NCI-H146 treated with DMSO at 0.1 percent for 48 hours (cell line): ENCODE measurements around the gene SLC6A20.

Source experiments
- DNase-seq: peaks from one replicate; lab custom pipeline; 2025; ENCODE audit not compliant: unreplicated experiment; lab: John Stamatoyannopoulos, UW

The SLC6A20 gene, protein sequence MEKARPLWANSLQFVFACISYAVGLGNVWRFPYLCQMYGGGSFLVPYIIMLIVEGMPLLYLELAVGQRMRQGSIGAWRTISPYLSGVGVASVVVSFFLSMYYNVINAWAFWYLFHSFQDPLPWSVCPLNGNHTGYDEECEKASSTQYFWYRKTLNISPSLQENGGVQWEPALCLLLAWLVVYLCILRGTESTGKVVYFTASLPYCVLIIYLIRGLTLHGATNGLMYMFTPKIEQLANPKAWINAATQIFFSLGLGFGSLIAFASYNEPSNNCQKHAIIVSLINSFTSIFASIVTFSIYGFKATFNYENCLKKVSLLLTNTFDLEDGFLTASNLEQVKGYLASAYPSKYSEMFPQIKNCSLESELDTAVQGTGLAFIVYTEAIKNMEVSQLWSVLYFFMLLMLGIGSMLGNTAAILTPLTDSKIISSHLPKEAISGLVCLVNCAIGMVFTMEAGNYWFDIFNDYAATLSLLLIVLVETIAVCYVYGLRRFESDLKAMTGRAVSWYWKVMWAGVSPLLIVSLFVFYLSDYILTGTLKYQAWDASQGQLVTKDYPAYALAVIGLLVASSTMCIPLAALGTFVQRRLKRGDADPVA

DNA sequence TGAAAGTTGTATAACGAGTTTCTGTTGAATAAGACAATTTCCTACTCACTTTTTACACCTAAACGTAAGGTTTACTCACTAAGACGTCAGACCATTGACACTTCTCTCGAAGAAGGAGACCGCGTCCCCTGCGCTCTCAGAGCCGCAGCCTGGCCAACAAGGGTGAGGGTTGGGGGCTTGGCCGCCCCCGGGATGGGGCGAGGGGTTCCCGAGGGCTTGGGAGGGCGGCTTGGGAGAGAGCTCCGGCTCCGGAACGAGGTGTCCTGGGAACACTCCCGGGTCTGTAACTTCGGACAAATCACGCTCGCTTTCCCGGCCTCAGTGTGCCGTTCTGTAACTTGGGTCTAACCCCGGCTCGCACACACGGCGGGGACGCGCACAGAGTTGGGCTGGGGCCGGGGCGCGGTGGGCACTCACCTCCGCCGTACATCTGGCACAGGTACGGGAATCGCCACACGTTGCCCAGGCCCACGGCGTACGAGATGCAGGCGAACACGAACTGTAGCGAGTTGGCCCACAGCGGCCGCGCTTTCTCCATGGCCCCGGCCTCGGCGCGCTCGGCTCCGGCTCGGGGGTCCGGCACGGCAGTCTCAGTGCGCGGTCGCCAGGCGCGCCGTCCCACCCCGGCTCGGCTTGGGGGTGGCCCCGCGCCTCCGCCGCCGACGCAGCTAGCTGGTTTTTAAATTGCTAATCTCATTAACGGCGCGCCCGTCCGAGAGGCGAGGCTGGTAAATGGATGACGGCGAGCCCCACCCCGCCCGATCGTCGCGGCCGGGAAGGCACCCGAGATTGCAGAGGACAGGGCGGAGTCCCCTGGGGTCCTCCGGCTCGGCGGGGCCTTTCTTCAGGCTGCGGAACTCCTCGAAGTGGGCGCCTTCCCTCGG is at the start of gene SLC6A20:
Gene SLC6A20 (minus strand): TSS at position 655 of the 884 bp plus-strand sequence. CDS start 117 bp downstream, at position 538.
- no peak for DNase-seq

DNA sequence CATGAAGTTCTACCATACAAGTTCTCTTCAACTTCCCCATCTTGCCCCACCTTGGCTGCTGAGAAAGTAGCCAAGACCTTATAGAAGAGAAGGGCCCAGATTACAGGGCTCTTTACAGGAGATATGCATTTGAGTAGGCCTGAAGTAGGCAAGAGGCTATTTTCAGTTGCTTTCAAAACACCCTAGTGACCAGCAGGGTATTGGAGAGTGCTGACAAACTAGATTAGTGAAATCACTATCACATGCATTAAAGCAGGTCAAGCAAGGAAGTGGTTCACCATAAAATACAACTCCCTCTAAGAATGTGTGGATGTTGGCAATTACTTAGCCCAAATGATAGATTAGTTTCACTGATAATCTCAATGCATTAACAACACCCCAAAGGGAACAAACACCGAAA is 48.3 kb upstream of the SLC6A20 start:
- no peak for DNase-seq

DNA sequence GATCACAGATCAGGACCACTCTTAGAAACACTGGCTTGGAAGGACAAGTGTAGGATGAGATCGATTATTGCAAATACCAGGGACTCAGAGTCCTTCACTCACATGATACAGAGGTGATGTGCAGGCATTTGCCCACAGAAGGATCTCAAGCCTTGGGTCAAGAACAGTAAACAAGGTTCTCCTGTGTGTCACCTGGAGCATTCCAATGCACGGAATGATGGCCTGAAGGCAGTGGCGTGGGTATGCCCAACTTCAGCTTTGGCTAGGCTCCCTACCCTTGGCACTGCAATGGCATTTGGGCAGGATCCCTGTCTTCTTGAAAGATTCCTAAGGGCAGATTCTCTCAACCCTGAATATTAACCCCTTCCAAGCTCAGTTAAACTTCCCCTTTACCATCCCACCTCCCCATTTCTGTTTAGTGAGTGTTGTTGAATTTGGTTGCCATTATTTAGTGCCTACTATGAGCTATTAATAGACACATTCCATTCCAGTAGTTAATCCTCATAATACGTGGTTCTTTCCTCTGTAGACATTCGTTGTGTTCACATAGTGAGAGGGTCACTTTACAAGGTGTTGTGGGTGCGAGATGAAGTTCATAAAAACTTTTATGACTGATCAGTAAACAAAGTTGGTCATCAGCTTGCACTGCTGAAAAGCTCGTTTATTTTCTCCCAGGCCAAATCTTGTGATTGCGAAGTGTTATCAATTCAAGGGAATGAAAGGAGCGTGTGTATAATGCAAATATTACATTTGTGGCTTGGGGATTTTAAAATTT is 46.7 kb upstream of the SLC6A20 start:
- no peak for DNase-seq

DNA sequence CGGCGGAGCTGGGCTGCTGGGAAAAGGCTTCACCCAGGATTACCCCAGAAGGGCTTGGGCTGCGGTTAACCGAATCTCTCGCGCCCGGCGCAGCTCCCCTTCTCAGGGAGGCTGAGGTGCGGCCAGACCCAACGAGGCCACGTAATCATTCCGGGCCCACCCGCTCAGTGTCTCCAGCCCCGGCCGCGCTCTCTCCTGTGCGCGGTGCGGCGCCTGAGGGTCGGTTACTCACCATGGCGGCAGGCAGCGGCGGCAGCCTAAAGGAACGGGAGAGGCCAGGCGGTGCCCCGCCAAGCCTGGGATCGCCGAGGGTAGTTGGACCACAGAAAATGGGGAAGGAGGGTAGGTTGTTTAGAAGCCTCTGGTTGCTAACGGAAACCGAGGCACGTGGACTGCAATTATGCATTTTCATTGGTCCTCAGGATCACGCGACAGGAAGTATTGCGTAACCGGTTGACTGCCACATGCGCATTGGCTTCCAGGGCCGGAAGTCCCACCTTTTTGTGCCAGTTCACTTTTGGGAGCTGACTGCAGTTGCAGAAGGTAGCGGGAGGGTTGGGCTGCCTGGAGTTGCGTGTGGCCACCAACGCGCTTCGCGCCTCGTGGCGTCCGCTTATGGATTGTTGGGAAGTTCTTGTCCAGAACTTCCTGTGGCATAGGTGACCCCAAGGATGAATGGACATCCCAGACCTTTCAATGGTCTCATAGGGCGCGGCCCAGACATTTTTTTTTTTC is 45.6 kb upstream of the SLC6A20 start, which contains the start of gene LZTFL1:
Gene LZTFL1 (minus strand): TSS at position 363 of the 735 bp plus-strand sequence. CDS start 128 bp downstream, at position 235.
- DNase-seq, result peak; percentile 88

DNA sequence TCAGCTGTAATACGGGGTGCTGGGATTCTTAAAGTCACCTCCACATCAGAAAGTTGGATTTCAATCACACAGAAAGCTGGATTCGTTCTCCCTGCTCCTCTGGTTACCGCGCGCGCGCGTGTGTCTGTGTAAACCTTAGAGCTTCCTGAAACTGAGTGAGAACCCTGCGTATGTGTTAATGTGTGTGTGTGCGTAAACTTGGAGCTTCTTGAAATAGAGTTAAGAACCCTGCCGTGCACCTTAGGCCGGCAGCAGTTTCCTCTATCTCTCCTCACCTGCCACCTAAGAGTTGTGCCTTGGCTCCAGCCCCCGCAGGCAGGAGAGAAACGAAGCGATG is 45.1 kb upstream of the SLC6A20 start:
- no peak for DNase-seq

DNA sequence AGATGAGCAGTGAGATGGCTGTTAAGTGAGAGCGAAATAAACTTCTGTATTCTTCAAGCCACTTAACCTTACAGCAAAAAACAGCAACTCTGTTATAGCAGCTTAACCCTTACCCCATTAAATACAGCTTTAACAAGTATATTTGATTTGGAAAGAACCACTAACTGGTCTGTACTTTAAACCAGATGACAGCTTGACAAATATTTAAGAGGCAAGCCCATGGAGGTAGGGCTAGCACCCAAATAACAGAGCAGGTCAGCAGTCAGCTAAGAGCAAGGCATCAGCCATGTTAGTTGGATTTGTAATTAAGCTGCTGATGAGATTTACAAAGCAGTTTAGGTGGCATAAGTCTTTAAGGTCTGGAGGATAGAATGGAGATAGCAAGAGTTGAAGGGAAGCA is 42.1 kb upstream of the SLC6A20 start:
- DNase-seq, result no peak

DNA sequence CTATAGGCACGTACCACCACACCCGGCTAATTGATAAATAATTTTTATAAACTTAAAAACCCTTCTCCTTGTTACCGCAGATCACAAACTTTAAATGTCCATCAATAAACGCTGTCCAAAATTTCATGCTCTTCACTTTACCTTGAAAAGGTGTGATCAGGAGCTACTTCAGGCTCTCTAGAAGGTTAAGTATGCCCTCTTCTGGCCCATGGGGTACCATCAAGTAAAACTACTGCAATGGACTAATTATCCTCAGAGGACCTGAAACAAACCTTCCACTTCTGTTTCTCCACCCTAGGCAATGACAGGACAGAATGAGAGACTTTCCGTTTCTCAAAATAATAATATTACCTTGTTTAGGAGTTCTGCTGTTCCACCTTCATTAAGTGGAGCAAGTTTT is 36.4 kb upstream of the SLC6A20 start:
- DNase-seq, result peak; percentile 1

DNA sequence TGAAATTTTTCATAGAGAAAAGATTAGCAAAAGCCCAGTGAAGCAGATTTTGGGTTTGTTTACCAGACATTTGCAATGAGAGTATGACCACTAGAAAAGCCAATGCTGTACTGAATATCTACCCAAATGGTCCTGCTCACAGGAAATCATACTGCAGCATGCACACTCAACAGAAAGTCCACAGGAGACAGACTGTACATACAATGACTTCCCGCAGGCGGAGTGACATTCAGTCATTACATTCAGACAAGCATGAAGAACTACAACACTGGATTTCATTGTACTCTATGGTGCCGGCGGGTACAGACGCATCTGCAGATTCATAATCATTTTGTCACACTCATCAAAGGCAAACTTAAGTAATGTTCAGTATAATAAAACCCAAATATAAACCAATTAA is 33.8 kb upstream of the SLC6A20 start:
- DNase-seq, result no peak

DNA sequence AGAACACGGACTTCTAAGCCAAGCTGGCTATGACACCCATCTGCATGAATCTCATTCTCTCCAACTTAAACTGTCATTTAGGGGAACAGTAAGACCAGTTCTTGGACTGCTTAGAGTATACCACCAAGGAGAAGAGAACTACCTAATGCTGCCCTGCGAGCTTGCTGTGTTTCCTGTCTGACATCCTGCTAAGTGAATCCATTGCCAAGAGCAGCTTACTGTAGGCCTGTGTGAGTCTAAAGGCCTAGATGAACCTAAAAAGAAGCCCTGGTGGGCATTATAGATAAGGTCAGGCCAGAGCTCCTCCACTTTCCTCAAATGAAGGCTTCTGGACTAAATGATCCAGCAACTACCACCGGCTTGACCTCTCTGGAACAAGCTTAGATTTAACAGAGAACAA is 30.6 kb upstream of the SLC6A20 start:
- DNase-seq, result no peak

DNA sequence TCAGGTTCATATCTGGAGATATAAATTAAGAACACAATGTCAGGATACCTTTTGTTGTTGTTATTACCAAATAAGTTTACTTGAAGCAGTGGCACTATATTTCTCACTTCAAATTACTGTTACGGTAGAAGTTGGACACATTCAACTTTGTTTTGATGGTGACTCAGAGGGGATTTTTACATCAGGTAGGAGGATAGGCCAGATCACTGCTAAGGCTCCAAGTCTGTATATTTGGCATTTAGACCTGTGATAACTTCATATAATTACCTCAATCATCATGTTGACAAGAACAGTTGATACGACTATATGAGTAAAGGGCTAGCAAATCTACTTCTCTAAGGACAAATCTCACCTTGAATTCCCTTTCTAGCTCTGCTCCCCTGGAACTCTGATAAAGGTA is 30.0 kb upstream of the SLC6A20 start:
- DNase-seq, result no peak

DNA sequence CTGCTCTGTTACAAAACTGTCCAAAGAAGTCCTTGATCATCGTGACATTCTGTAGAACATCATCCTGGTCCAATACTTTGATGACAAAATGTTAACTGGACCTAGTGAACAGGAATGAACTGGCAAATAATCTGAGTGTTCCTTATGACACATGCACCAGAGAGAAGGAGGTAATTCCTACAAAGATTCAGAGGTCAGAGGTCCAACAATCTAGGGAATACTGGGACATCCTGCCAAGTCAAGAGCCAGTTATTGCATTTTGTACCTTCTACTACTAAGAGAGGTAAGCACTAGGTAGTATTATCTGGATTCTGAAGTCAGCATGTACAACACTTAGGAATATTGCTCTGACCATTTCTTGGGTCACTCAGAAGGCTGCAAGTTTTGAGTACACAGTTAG is 24.8 kb upstream of the SLC6A20 start:
- no peak for DNase-seq

DNA sequence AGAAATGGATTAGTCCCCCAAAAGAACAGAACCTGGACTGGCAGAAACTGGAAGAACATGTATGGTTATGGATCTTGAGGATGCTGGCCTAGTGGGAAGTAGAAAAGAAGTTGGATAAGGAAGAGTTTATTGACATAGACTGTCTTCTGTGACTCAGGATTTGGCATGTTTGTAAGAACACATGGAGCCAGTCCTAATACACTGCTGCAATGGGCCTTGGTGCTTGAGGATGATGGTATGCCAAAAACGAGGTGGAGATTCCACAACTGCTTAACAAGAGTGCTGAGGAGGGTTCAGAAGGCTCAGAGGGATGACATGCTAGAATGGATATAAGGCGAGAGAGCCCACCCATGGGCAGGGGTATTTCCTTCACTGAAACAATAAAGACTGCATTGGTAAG is 23.2 kb upstream of the SLC6A20 start:
- DNase-seq, result no peak

DNA sequence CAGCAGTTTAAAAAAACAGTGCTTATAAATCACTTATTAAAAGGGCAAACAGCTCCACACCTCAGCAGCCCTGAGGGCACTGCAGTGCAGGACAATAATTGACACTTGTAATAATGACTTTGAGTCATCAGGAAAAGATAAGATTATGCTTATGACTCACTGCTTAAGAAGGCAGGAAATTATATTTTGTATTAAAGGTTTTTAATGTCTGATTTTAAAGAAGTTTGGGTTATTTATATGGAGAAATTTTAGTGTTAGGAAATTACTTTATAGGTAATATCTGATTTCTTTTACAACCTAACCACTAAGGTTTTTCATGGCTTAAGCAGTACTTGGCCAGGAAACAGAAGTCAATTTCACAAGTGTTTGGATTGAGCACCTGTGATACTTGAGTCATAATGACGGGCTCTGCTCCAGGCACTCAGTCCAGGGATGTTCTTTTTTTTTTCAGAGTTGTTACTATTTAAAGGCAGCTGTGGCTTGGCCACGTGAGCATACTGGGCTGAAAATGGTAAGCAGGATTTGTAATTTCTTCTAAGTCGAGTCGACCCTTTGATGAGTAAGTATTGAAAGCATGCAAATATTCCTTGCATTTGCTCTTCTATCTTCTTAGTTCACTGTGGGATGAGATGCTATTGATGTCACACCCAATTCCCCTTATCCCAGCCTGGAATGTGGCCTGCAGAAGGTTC is 21.6 kb upstream of the SLC6A20 start:
- DNase-seq, result peak; percentile 34

DNA sequence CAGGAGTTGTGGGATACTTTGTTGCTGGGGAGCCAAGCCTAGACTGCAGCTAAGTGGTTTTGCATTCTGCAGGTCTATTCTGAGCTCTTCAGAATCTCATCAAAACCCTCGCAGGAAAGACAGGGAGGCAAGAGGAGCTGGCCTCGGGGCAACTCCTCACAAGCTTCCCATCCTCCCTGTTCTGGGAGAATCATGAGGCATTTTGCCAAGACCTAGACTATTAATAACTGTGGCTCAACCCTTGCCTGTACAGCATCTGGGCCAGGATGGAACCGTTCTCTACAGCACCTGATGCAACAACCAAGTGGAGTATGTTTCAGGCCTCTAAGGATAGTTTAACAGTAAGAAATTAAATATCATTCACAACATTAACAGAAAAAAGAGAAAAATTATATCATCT is 20.2 kb upstream of the SLC6A20 start:
- no peak for DNase-seq

DNA sequence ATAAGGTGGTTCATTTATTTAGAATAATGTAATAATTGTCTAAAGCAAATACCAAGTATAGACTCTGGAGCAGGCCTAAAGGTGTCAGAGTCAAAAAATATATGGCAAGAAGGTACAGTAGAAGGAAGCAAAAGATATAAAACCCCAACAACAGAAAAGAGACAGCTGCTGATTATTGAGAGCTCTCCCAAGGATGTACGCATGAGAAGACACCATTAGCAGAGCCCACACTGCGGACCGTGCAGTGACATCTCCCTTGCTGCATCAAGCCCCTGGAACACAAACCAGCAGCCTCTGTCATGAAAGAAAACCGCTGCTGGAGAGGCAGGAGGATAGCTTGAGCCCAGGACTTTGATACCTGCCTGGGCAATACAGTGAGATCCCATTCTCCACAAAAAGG is 18.0 kb upstream of the SLC6A20 start:
- DNase-seq, result no peak

DNA sequence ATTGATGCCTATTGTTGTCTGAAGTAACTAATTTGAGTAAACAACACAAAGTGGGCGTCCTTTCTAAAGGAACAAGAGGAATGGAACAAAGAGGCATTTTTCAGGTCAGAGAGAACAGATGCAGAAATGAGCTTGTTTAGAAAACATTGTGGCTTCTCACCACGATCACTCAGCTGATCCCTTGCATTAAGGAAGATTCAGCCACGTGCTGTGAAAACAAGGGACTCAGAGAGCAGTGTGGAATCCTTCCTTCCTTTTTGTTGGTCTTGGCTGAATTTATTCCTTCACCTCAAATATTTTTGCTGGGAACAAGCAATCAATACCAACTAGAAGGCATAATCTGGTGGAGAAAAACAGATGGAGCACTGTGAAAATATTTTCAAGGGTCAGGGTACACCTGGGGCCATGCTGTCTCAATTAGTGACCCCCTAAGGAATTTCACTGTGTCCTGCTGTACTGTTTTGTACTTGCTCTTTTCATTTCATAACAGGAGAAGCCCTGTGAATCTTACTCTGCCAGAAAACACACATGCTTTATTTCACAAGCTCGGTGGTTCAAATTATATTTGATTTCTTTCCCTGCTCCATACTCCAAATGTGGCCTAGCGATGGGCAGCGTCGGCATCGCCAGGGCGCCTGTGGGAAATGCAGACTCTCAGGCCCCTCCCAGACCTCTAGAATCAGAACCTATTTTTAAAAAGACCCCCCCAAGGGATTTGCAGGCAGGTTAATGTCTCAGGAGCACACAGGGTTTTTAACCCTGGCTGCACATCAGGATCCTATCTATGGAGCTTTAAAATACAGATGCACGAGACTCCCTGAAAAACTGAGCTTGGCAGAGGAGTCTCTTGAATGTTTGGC is 11.6 kb upstream of the SLC6A20 start:
- peak; percentile 33 for DNase-seq

DNA sequence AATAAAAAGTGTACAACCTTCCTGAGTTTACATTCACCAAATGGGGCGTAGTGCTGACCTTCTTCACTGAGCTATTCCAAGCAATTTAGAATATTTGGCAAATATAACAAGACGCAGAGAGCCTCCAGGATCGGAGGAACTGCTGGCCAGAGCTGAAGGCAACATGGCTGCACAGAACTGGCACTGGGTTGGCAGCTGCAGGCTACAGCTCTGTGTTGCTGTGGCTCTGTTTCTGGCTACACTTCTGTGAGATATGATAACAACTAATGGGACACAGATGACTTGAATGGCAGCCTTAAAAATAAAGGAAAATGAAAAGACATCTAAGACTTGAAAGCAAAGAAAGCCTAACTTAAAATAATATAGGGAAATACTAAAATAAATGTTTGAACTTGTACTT is 10.8 kb upstream of the SLC6A20 start:
- DNase-seq, result peak; percentile 4

DNA sequence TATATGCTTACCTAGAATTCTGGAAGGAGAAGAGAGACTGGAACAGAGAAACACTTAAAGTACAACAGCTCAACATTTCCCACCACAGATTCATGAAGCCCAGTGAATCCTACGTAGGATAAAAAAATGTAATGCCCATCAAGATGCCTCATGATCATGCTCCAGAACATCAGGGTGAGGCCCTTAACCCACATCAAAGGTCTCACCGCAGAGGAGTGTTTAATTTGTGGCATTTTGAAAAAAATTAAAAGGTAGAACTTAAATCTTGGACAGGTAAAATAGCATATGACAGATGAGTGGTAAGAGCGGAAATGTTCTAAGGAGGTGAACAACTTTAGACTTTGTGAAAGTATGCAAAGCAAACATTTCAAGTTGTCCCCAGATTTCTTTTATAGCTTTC is 9.7 kb upstream of the SLC6A20 start:
- no peak for DNase-seq
